CD4-positive, CD25-positive, alpha-beta regulatory T cell (primary cell): ENCODE measurements around the gene CXCL6. TPM values are rescaled to one million over a fixed set of nuclear protein-coding genes. Genes with fewer than 3 reads are reported as not detected.

Experiments used
- ATAC-seq, 2 donors: fragments of 150-1000 bp; cut with Tn5 transposase; one replicate each; pipeline ENCODE4 v1.10.0; 2021; ENCODE audit warnings: low read depth in 2 of 2, moderate number of reproducible peaks in 2 of 2, moderate library complexity in 1 of 2
- DNase-seq, 3 donors: peaks; one replicate each; pipeline versions ENCODE4 v3.0.0 to v3.0.0-alpha.2; 2012 to 2022; ENCODE audit warnings: mixed read lengths in 1 of 3
- H3K27ac ChIP-seq: one replicate; pipeline ENCODE4 v1.7.0; 2013; ENCODE audit warnings: mild to moderate bottlenecking, low read length; ENCODE audit not compliant: insufficient read depth, poor library complexity, severe bottlenecking
- H3K27me3 ChIP-seq: one replicate; pipeline ENCODE4 v1.7.0; 2013; ENCODE audit warnings: low read length; ENCODE audit not compliant: control insufficient read depth, insufficient read depth
- H3K36me3 ChIP-seq: one replicate; pipeline ENCODE4 v1.7.0; 2013; ENCODE audit warnings: mild to moderate bottlenecking, low read length, moderate library complexity; ENCODE audit not compliant: control insufficient read depth, insufficient read depth
- H3K4me1 ChIP-seq: 2 replicates; pipeline ENCODE4 v1.7.0; 2013; ENCODE audit warnings: mild to moderate bottlenecking, low read length; ENCODE audit not compliant: insufficient read depth, control insufficient read depth, poor library complexity, severe bottlenecking
- H3K4me3 ChIP-seq: one replicate; pipeline ENCODE4 v1.7.0; 2013; ENCODE audit warnings: low read depth, mild to moderate bottlenecking, low read length, moderate library complexity
- H3K9me3 ChIP-seq, 2 experiments: 1 replicate in 1 of 2; 2 replicates in 1 of 2; pipeline ENCODE4 v1.7.0; 2013; ENCODE audit warnings: low read length in 2 of 2, mild to moderate bottlenecking in 1 of 2, moderate library complexity in 1 of 2; ENCODE audit not compliant: control insufficient read depth in 2 of 2
- H3K27ac Mint-ChIP-seq, 3 donors: one replicate each; pipeline ENCODE4 v1.8.0; 2020 to 2022; ENCODE audit warnings: mild to moderate bottlenecking in 3 of 3, mixed read lengths in 3 of 3, moderate library complexity in 2 of 3
- H3K27me3 Mint-ChIP-seq: one replicate; pipeline ENCODE4 v1.8.0; 2022; ENCODE audit warnings: mild to moderate bottlenecking, mixed read lengths
- H3K36me3 Mint-ChIP-seq: one replicate; pipeline ENCODE4 v1.8.0; 2020; ENCODE audit warnings: mixed read lengths
- H3K4me1 Mint-ChIP-seq, 4 donors: one replicate each; pipeline ENCODE4 v1.8.0; 2020 to 2022; ENCODE audit warnings: mixed read lengths in 4 of 4, mild to moderate bottlenecking in 1 of 4
- H3K4me3 Mint-ChIP-seq, 4 donors: one replicate each; pipeline ENCODE4 v1.8.0; 2020 to 2022; ENCODE audit warnings: mild to moderate bottlenecking in 4 of 4, mixed read lengths in 4 of 4, moderate library complexity in 3 of 4
- H3K9me3 Mint-ChIP-seq, 7 donors: one replicate each; pipeline ENCODE4 v1.8.0; 2020 to 2022; ENCODE audit warnings: mixed read lengths in 7 of 7, mild to moderate bottlenecking in 3 of 7, moderate library complexity in 2 of 7
- polyA plus RNA-seq, 4 donors: library from polyadenylated mRNA; unstranded; fragments of 300-500 nt; fragmentation: Illumina TruSeq; gene quantifications; one replicate each; pipeline ENCODE4 v1.2.3, GENCODE V29; 2021
- total RNA-seq: library from RNA; stranded (reverse); gene quantifications from one replicate; pipeline ENCODE4 v1.2.3, GENCODE V29; 2022

Gene CXCL6
- total and polyA plus RNA-seq, 5 donors from 2014 or later, result not detected

- H3K36me3 ChIP-seq, result no peaks in the 10 kb centered on the region
- H3K4me1 Mint-ChIP-seq, result peaks cover 0 to 2% (median 0%) of the 10 kb centered on the region in 4 donors
- no peaks in the 10 kb centered on the region for H3K36me3 Mint-ChIP-seq
- H3K4me3 Mint-ChIP-seq, result peak within 1 kb of the TSS in 2 of 4 donors; percentile 8 to 38
- H3K27ac Mint-ChIP-seq, result no peak within 1 kb of the TSS
- no peaks in the 10 kb centered on the region for H3K4me1 ChIP-seq
- no peaks in the 10 kb centered on the region for H3K27me3 ChIP-seq
- H3K27me3 Mint-ChIP-seq, result no peaks in the 10 kb centered on the region
- no peaks in the 10 kb centered on the region for H3K9me3 ChIP-seq
- H3K9me3 Mint-ChIP-seq, result peaks cover 0 to 3% (median 0%) of the 10 kb centered on the region in 7 donors
- no peak within 1 kb of the TSS for H3K4me3 ChIP-seq
- H3K27ac ChIP-seq, result no peak within 1 kb of the TSS
- DNase-seq (no peak), ATAC-seq (no peak)
Observed at GRCh38 chr4:73853246-73853704, 16.8 kb downstream of the CXCL6 start, which contains the start of gene PF4V1. Gene PF4V1, plus strand, starts transcription at chr4:73853296. Its CDS starts 67 bp downstream, at chr4:73853363.

GRCh38 chr4:73853718-73854473, 17.4 kb downstream of the CXCL6 start:
- Histone ChIP-seq H3K27me3 (no peaks in the 10 kb centered on the region), H3K27ac (no peak overlapping the region), H3K36me3 (no peaks in the 10 kb centered on the region), H3K4me1 (no peaks in the 10 kb centered on the region), H3K4me3 (no peak overlapping the region), H3K9me3 (no peaks in the 10 kb centered on the region)
- DNase-seq (no peak), ATAC-seq (no peak)
- H3K27ac Mint-ChIP-seq, result no peak overlapping the region
- H3K9me3 Mint-ChIP-seq, result peaks cover 0 to 3% (median 0%) of the 10 kb centered on the region in 7 donors
- H3K4me1 Mint-ChIP-seq, result peaks cover 0 to 2% (median 0%) of the 10 kb centered on the region in 4 donors
- peak overlapping the region in 1 of 4 donors; percentile 38 for H3K4me3 Mint-ChIP-seq
- H3K27me3 Mint-ChIP-seq, result no peaks in the 10 kb centered on the region
- no peaks in the 10 kb centered on the region for H3K36me3 Mint-ChIP-seq

- Histone ChIP-seq H3K36me3 (no peaks in the 10 kb centered on the region), H3K4me1 (no peaks in the 10 kb centered on the region), H3K27ac (no peak overlapping the region), H3K4me3 (no peak overlapping the region), H3K9me3 (no peaks in the 10 kb centered on the region), H3K27me3 (no peaks in the 10 kb centered on the region)
- no peaks in the 10 kb centered on the region for H3K27me3 Mint-ChIP-seq
- ATAC-seq (no peak), DNase-seq (no peak)
- H3K4me1 Mint-ChIP-seq, result peaks cover 0 to 2% (median 0%) of the 10 kb centered on the region in 4 donors
- no peak overlapping the region for H3K4me3 Mint-ChIP-seq
- no peaks in the 10 kb centered on the region for H3K36me3 Mint-ChIP-seq
- no peak overlapping the region for H3K27ac Mint-ChIP-seq
- H3K9me3 Mint-ChIP-seq, result peaks cover 0 to 3% (median 0%) of the 10 kb centered on the region in 7 donors
Observed at GRCh38 chr4:73855406-73855805, 18.9 kb downstream of the CXCL6 start.

GRCh38 chr4:73856518-73856917, 20.0 kb downstream of the CXCL6 start:
- no peak overlapping the region for H3K27ac ChIP-seq
- H3K4me1 ChIP-seq, result no peaks in the 10 kb centered on the region
- H3K36me3 ChIP-seq, result no peaks in the 10 kb centered on the region
- H3K9me3 ChIP-seq, result no peaks in the 10 kb centered on the region
- ATAC-seq (no peak), DNase-seq (no peak)
- H3K9me3 Mint-ChIP-seq, result peaks cover 0 to 3% (median 0%) of the 10 kb centered on the region in 7 donors
- H3K27me3 ChIP-seq, result no peaks in the 10 kb centered on the region
- H3K4me1 Mint-ChIP-seq, result peaks cover 0 to 2% (median 0%) of the 10 kb centered on the region in 4 donors
- no peak overlapping the region for H3K4me3 ChIP-seq
- no peak overlapping the region for H3K4me3 Mint-ChIP-seq
- no peak overlapping the region for H3K27ac Mint-ChIP-seq
- H3K36me3 Mint-ChIP-seq, result no peaks in the 10 kb centered on the region
- H3K27me3 Mint-ChIP-seq, result no peaks in the 10 kb centered on the region

GRCh38 chr4:73859614-73860088, 23.2 kb downstream of the CXCL6 start:
- ATAC-seq, result no peak
- Mint-ChIP-seq H3K4me1 (no peaks in the 10 kb centered on the region), H3K4me3 (no peak overlapping the region), H3K27ac (no peak overlapping the region), H3K27me3 (no peaks in the 10 kb centered on the region), H3K9me3 (peaks cover 0 to 6% (median 1%) of the 10 kb centered on the region in 7 donors), H3K36me3 (no peaks in the 10 kb centered on the region)
- no peaks in the 10 kb centered on the region for H3K4me1 ChIP-seq
- H3K4me3 ChIP-seq, result no peak overlapping the region
- no peaks in the 10 kb centered on the region for H3K9me3 ChIP-seq
- no peak overlapping the region for H3K27ac ChIP-seq
- no peaks in the 10 kb centered on the region for H3K27me3 ChIP-seq
- DNase-seq, result no peak
- no peaks in the 10 kb centered on the region for H3K36me3 ChIP-seq

GRCh38 chr4:73860181-73860580, 23.7 kb downstream of the CXCL6 start:
- no peaks in the 10 kb centered on the region for H3K9me3 ChIP-seq
- peaks cover 0 to 6% (median 1%) of the 10 kb centered on the region in 7 donors for H3K9me3 Mint-ChIP-seq
- H3K36me3 Mint-ChIP-seq, result no peaks in the 10 kb centered on the region

GRCh38 chr4:73860917-73861316, 24.4 kb downstream of the CXCL6 start:
- Histone ChIP-seq H3K36me3 (no peaks in the 10 kb centered on the region), H3K9me3 (no peaks in the 10 kb centered on the region), H3K4me1 (no peaks in the 10 kb centered on the region), H3K27ac (no peak overlapping the region), H3K27me3 (no peaks in the 10 kb centered on the region), H3K4me3 (no peak overlapping the region)
- no peaks in the 10 kb centered on the region for H3K36me3 Mint-ChIP-seq
- no peaks in the 10 kb centered on the region for H3K4me1 Mint-ChIP-seq
- ATAC-seq (no peak), DNase-seq (no peak)
- H3K4me3 Mint-ChIP-seq, result no peak overlapping the region
- H3K9me3 Mint-ChIP-seq, result peaks cover 0 to 6% (median 0%) of the 10 kb centered on the region in 7 donors
- H3K27ac Mint-ChIP-seq, result no peak overlapping the region
- no peaks in the 10 kb centered on the region for H3K27me3 Mint-ChIP-seq

More at GRCh38 chr4:73860181-73860580, 23.7 kb downstream of the CXCL6 start:
- no peak for DNase-seq
- H3K4me3 ChIP-seq, result no peak overlapping the region
- no peak overlapping the region for H3K27ac ChIP-seq
- ATAC-seq, result no peak
- H3K4me1 ChIP-seq, result no peaks in the 10 kb centered on the region
- H3K27ac Mint-ChIP-seq, result no peak overlapping the region
- no peaks in the 10 kb centered on the region for H3K36me3 ChIP-seq
- no peaks in the 10 kb centered on the region for H3K27me3 ChIP-seq
- H3K4me1 Mint-ChIP-seq, result no peaks in the 10 kb centered on the region
- no peaks in the 10 kb centered on the region for H3K27me3 Mint-ChIP-seq
- no peak overlapping the region for H3K4me3 Mint-ChIP-seq
